Measurements from ENCODE around the gene SLC17A5. TPM values are rescaled to one million over a fixed set of nuclear protein-coding genes. Genes with fewer than 3 reads are reported as not detected.

SLC17A5 gene
- total RNA-seq, 2 experiments from 2014 or later: 7.4 to 9.6 TPM

- BruUV-seq (replicated peaks): no TSS peak
- TF ChIP-seq EZH2phosphoT487 (IDR thresholded peaks at IDR 0.05; ENCODE audit: borderline replicate concordance, low read depth, low read length) (no peak), CTCF (conservative IDR thresholded peaks at IDR 0.05; ENCODE audit: low read length) (0 out of 2 replicates have a peak, but pooled peaks have one; percentile 28)
- H3K9me2 ChIP-seq (ENCODE audit: insufficient read depth, low read length): no peaks in the 10 kb centered on the region
- no peak overlapping the region for H3K27ac ChIP-seq (ENCODE audit: low read depth, low read length, poor library complexity, severe bottlenecking)
- DNase-seq (ENCODE audit: low spot score): no peak
- H3K4me2 ChIP-seq (ENCODE audit: low read length): no peak overlapping the region
- H3K4me3 ChIP-seq (ENCODE audit: low read depth, low read length, poor library complexity, severe bottlenecking): no peak overlapping the region
- H3K4me1 ChIP-seq (ENCODE audit: insufficient read depth, low read length, poor library complexity, severe bottlenecking): no peaks in the 10 kb centered on the region
- CTCF ChIA-PET (ENCODE audit: unreplicated experiment): interaction anchor here (0.8 to 1.1 kb wide), 2 partner anchors 9 to 31 kb away, joined by 3 to 4 read pairs; no protein-coding TSS in a partner anchor
- H3K36me3 ChIP-seq (ENCODE audit: insufficient read depth, low read length): no peaks in the 10 kb centered on the region
- no peak overlapping the region for H2AFZ ChIP-seq (ENCODE audit: low read length)
- intact Hi-C loops (cut with micrococcal nuclease; ENCODE audit: unreplicated experiment): no loop called here
- POLR2A ChIA-PET: interaction anchor here (0.6 to 1.7 kb wide), 11 partner anchors 12 to 1981 kb away, joined by 3 to 7 read pairs (median 3); no protein-coding TSS in a partner anchor
- no peaks in the 10 kb centered on the region for H3K9me3 ChIP-seq (ENCODE audit: low read length)
- no peaks in the 10 kb centered on the region for H4K20me1 ChIP-seq (ENCODE audit: insufficient read depth, low read length)
- no peaks in the 10 kb centered on the region for H3K79me2 ChIP-seq (ENCODE audit: insufficient read depth, low read depth, low read length)
These were observed 105.0 kb downstream of the SLC17A5 start for GRCh38 chr6:73548458-73549446.

DNA sequence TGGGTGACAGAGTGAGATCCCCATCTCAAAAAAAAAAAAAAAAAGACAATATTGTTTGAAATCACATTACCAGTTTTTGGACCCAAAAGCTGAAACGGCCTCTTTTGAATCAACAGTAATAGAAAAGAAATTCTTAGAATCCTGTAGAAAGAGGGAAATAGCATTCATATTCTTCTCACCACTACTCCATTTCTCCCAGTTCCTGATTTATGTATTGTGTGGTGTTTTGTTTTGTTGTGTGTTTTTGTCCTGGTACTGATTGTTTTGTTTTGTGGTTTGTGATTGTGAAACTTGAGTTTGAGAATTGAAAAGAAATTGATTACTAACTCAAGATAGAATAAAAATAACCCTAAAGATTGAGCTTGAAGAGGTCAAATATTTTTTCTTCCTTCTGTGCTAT, 106.8 kb downstream of the SLC17A5 start:
- no peak for DNase-seq (ENCODE audit: low spot score)
- no peaks in the 10 kb centered on the region for H4K20me1 ChIP-seq (ENCODE audit: insufficient read depth, low read length)
- CTCF ChIA-PET (ENCODE audit: unreplicated experiment): no interaction called here
- H3K4me1 ChIP-seq (ENCODE audit: insufficient read depth, low read length, poor library complexity, severe bottlenecking): no peaks in the 10 kb centered on the region
- H3K9me2 ChIP-seq (ENCODE audit: insufficient read depth, low read length): no peaks in the 10 kb centered on the region
- H3K36me3 ChIP-seq (ENCODE audit: insufficient read depth, low read length): no peaks in the 10 kb centered on the region
- H3K9me3 ChIP-seq (ENCODE audit: low read length): no peaks in the 10 kb centered on the region
- POLR2A ChIA-PET: interaction anchor here (0.7 kb wide), 1 partner anchor 346 kb away, joined by 5 read pairs; no protein-coding TSS in a partner anchor
- intact Hi-C loops (cut with micrococcal nuclease; ENCODE audit: unreplicated experiment): no loop called here
- no peaks in the 10 kb centered on the region for H3K79me2 ChIP-seq (ENCODE audit: insufficient read depth, low read depth, low read length)
- no TSS peak for BruUV-seq (replicated peaks)
- no peak overlapping the region for H3K4me2 ChIP-seq (ENCODE audit: low read length)
- H2AFZ ChIP-seq (ENCODE audit: low read length): no peak overlapping the region
- TF ChIP-seq CTCF (conservative IDR thresholded peaks at IDR 0.05; ENCODE audit: low read length): no peak
- no peak for TF ChIP-seq EZH2phosphoT487 (IDR thresholded peaks at IDR 0.05; ENCODE audit: borderline replicate concordance, low read depth, low read length)
- no peak overlapping the region for H3K27ac ChIP-seq (ENCODE audit: low read depth, low read length, poor library complexity, severe bottlenecking)
- no peak overlapping the region for H3K4me3 ChIP-seq (ENCODE audit: low read depth, low read length, poor library complexity, severe bottlenecking)

Small RNA genes within 50 kb of the gene (small RNA-seq; reads per million reads assigned to genes)
- not detected for gene RPS27P15

Other genes with a start within 250 kb of the SLC17A5 start
- gene CGAS, start 201.7 kb downstream of the SLC17A5 start, total RNA-seq (2014; rRNA removed; shearing (Covaris generic)): 0.18 and 1.3 TPM in 2 replicates
- gene CGAS, start 201.7 kb downstream of the SLC17A5 start, total RNA-seq (2022): 0.40 and 0.42 TPM in 2 replicates
- gene MTO1, start 192.3 kb downstream of the SLC17A5 start, total RNA-seq (2014; rRNA removed; shearing (Covaris generic)): 44.0 and 63.8 TPM in 2 replicates
- gene MTO1, start 192.3 kb downstream of the SLC17A5 start, total RNA-seq (2022): 72.5 and 90.3 TPM in 2 replicates
- gene EEF1A1, start 133.0 kb downstream of the SLC17A5 start, total RNA-seq (2014; rRNA removed; shearing (Covaris generic)): 8,152 and 8,173 TPM in 2 replicates
- 8,197 and 8,593 TPM in 2 replicates for gene EEF1A1, start 133.0 kb downstream of the SLC17A5 start, total RNA-seq (2022)
- 0.13 TPM in 1 of 2 replicates, not detected in the other for gene CD109, start 42.2 kb upstream of the SLC17A5 start, total RNA-seq (2014; rRNA removed; shearing (Covaris generic))
- gene CD109, start 42.2 kb upstream of the SLC17A5 start, total RNA-seq (2022): 0.08 TPM in 1 of 2 replicates, not detected in the other